HepG2 (cell line): Measurements from ENCODE around the gene CCDC88A. TPM values are rescaled to one million over a fixed set of nuclear protein-coding genes. Genes with fewer than 3 reads are reported as not detected.

Experiments
- ATAC-seq: fragments of 200-7000 bp; cut with Tn5 transposase; 3 replicates; pipeline ENCODE4 v1.9.1; 2020; ENCODE audit warnings: mild to moderate bottlenecking, moderate library complexity
- BruUV-seq: library from RNA; stranded (reverse); fragments of 400-500 nt; replicated peaks from 2 replicates; lab custom pipeline; 2021; lab: Mats Ljungman, UMichigan
- CTCF ChIA-PET: fragments of 300-600 bp; formaldehyde crosslinking; extraction: SDS; loops from one replicate; lab custom pipeline; 2021; ENCODE audit warnings: low total read pairs, inconsistent platforms, low intra/inter-chr PET ratio; lab: Yijun Ruan, JAX
- POLR2A ChIA-PET: fragments of 350-600 bp; sonication (Branson Sonifier 250); formaldehyde crosslinking; loops from one replicate; lab custom pipeline; 2020; ENCODE audit warnings: antibody characterized with exemption, inconsistent platforms; lab: Yijun Ruan, JAX
- DNase-seq: peaks from one replicate; pipeline ENCODE4 v3.0.0-alpha.2; 2015; ENCODE audit warnings: low spot score
- FAIRE-seq: peaks from 3 replicates; lab custom pipeline; 2011; peaks lifted over from hg19 to GRCh38; lab: Jason Lieb, UNC
- H2AFZ ChIP-seq: one replicate; pipeline ENCODE4 v1.6.1; 2011; ENCODE audit warnings: low read length, inconsistent platforms
- H3K27ac ChIP-seq: fragments of 300-600 bp; 3 replicates; pipeline ENCODE4 v1.8.0; 2011; ENCODE audit warnings: mixed run types, mild to moderate bottlenecking, mixed read lengths, low read length, inconsistent platforms; ENCODE audit not compliant: insufficient read depth; ENCODE audit errors: extremely low read length
- H3K27me3 ChIP-seq, 2 experiments: fragments of 200-600 bp in 1 of 2; 2 replicates in 1 of 2; 3 replicates in 1 of 2; pipeline versions ENCODE4 v1.6.0 to v1.8.0; 2011; ENCODE audit warnings: low read length in 2 of 2, mild to moderate bottlenecking in 2 of 2, moderate library complexity in 2 of 2, inconsistent platforms in 1 of 2; ENCODE audit not compliant: insufficient read depth in 2 of 2, control insufficient read depth in 1 of 2
- H3K36me3 ChIP-seq, 2 experiments: fragments of 200-600 bp in 1 of 2; replicated peaks in 1 of 2; 2 replicates in 1 of 2; 3 replicates in 1 of 2; pipeline versions ENCODE4 v1.5.1 to v1.8.0; 2011; ENCODE audit warnings: low read length in 2 of 2, inconsistent platforms in 1 of 2; ENCODE audit not compliant: insufficient read depth in 2 of 2, control insufficient read depth in 1 of 2
- H3K4me1 ChIP-seq: 2 replicates; pipeline ENCODE4 v1.5.1; 2012; ENCODE audit warnings: low read length, inconsistent platforms; ENCODE audit not compliant: insufficient read depth
- H3K4me2 ChIP-seq: 2 replicates; pipeline ENCODE4 v1.6.0; 2011; ENCODE audit warnings: low read depth, low read length, inconsistent platforms
- H3K4me3 ChIP-seq, 3 experiments: fragments of 200-600 bp in 1 of 3; sonication (generic), shearing (Covaris generic) in 1 of 3; replicated peaks in 1 of 3; 2 replicates each; pipeline ENCODE4 v1.5.1; 2011 to 2016; ENCODE audit warnings: low read length in 3 of 3, inconsistent platforms in 2 of 3, low read depth in 2 of 3, mild to moderate bottlenecking in 2 of 3, control low read depth in 1 of 3, mixed read lengths in 1 of 3; ENCODE audit not compliant: insufficient read depth in 1 of 3
- H3K79me2 ChIP-seq: one replicate; pipeline ENCODE4 v1.6.1; 2011; ENCODE audit warnings: low read length, inconsistent platforms; ENCODE audit not compliant: insufficient read depth
- H3K9ac ChIP-seq: 2 replicates; pipeline ENCODE4 v1.6.0; 2011; ENCODE audit warnings: mild to moderate bottlenecking, low read depth, low read length, inconsistent platforms; ENCODE audit not compliant: insufficient read depth
- H3K9me3 ChIP-seq: 2 replicates; pipeline ENCODE4 v1.5.1; 2012; ENCODE audit warnings: mild to moderate bottlenecking, low read length
- H4K20me1 ChIP-seq: 2 replicates; pipeline ENCODE4 v1.6.0; 2011; ENCODE audit warnings: inconsistent platforms, mild to moderate bottlenecking, low read length, moderate library complexity; ENCODE audit not compliant: insufficient read depth
- AHDC1 ChIP-seq: sonication (generic); formaldehyde crosslinking; IDR thresholded peaks from 2 replicates; pipeline ENCODE4 v1.5.1; 2020; ENCODE audit warnings: mild to moderate bottlenecking, missing genetic modification reagents, borderline replicate concordance
- ARID5B ChIP-seq: IDR thresholded peaks from 2 replicates; pipeline ENCODE4 v1.4.0; 2020; ENCODE audit warnings: mild to moderate bottlenecking, missing genetic modification reagents
- CENPX ChIP-seq: sonication (generic); formaldehyde crosslinking; IDR thresholded peaks from 2 replicates; pipeline ENCODE4 v1.9.0; 2021; ENCODE audit warnings: mild to moderate bottlenecking, missing genetic modification reagents, moderate library complexity
- EHMT2 ChIP-seq: fragments of 200-600 bp; sonication (generic); IDR thresholded peaks from 2 replicates; pipeline ENCODE4 v1.7.0; 2017; ENCODE audit warnings: antibody characterized with exemption, low read depth, low read length, borderline replicate concordance
- FOXK1 ChIP-seq: sonication (generic); formaldehyde crosslinking; IDR thresholded peaks from 2 replicates; pipeline ENCODE4 v1.4.0; 2020; ENCODE audit warnings: low read depth, missing genetic modification reagents, borderline replicate concordance
- MIER3 ChIP-seq: IDR thresholded peaks from 2 replicates; pipeline ENCODE4 v1.6.1; 2016; ENCODE audit warnings: missing compliant biosample characterization, borderline replicate concordance
- POLR2AphosphoS2 ChIP-seq: IDR thresholded peaks from 2 replicates; pipeline ENCODE4 v1.6.1; 2011; ENCODE audit warnings: low read depth, low read length, improper control_type of control experiment
- POLR2AphosphoS5 ChIP-seq: IDR thresholded peaks from 2 replicates; pipeline ENCODE4 v1.6.1; 2012; ENCODE audit warnings: low read depth, low read length
- RFX1 ChIP-seq: fragments of 450-650 bp; IDR thresholded peaks from 2 replicates; pipeline ENCODE4 v1.6.1; 2017
- SMC3 ChIP-seq: IDR thresholded peaks from 2 replicates; pipeline ENCODE4 v1.6.1; 2011; ENCODE audit warnings: low read length, improper control_type of control experiment
- ZNF512 ChIP-seq: sonication (generic); formaldehyde crosslinking; IDR thresholded peaks from 2 replicates; pipeline ENCODE4 v1.4.0; 2020; ENCODE audit warnings: mild to moderate bottlenecking, missing genetic modification reagents
- ZNF543 ChIP-seq: sonication (generic); formaldehyde crosslinking; IDR thresholded peaks from 2 replicates; pipeline ENCODE4 v1.4.0; 2020; ENCODE audit warnings: mild to moderate bottlenecking, missing genetic modification reagents
- WGBS: methylation state at CpG from one replicate; pipeline ENCODE4 v1.1.6; 2017; ENCODE audit warnings: low lambda C conversion rate; 5-methylcytosine and 5-hydroxymethylcytosine counted together
- in situ Hi-C: cut with HindIII; loops from 2 replicates; pipeline ENCODE4 v1.10.0; 2017; ENCODE audit warnings: low pct_unique_long_range_greater_than_20kb; ENCODE audit not compliant: extremely low pct_ligation_motif_present
- intact Hi-C: fragments of 100-400 bp; cut with micrococcal nuclease; formaldehyde crosslinking; loops from one replicate; pipeline ENCODE4 v1.10.0; 2022; ENCODE audit not compliant: unreplicated experiment
- polyA plus RNA-seq, 8 experiments: library from polyadenylated mRNA; depleted of rRNA in 3 of 8; stranded (reverse) in 7 of 8; unstranded in 1 of 8; fragments of >200 nt; fragmentation: Illumina TruSeq in 4 of 8; extraction: Trizol in 4 of 8; gene quantifications; 2 replicates each; pipeline versions ENCODE4 v1.2.1 to v1.2.3, GENCODE V29; 2011 to 2016; ENCODE audit warnings: low read depth in 4 of 8, missing spikeins in 1 of 8, mixed read lengths in 1 of 8; ENCODE audit not compliant: insufficient read depth in 1 of 8
- total RNA-seq, 5 experiments: library from RNA; depleted of rRNA; stranded (reverse); fragments of >200 nt; fragmentation: Illumina TruSeq; extraction: Trizol; gene quantifications; 2 replicates each; pipeline ENCODE4 v1.2.3, GENCODE V29; 2016; ENCODE audit warnings: low read depth in 1 of 5

CCDC88A gene
- total and polyA plus RNA-seq, 2 of the 13 experiments (the other 11 are each of a cell fraction or from before 2014, with no cell fraction given) = 43.2 to 84.1 TPM

GRCh38 chr2:55363636-55364035, 56.0 kb downstream of the CCDC88A start (continued):
- no peak for TF ChIP-seq AHDC1
- TF ChIP-seq CENPX (CRISPR knock-in tag) = no peak
- TF ChIP-seq POLR2AphosphoS5 = no peak
- no peak for TF ChIP-seq ZNF543 (CRISPR knock-in tag)
- TF ChIP-seq EHMT2 = no peak
- TF ChIP-seq, all 625 proteins: peak for 0

GRCh38 chr2:55361465-55362189, 58.0 kb downstream of the CCDC88A start:
- BruUV-seq = no TSS peak
- intact Hi-C loops (no loop called here), in situ Hi-C loops (no loop called here)
- Histone ChIP-seq H3K36me3 (peaks cover 2 to 6% of the 10 kb centered on the region in 2 experiments; a peak in 3 of 5 replicates), H2AFZ (no peak overlapping the region), H3K4me2 (no peak overlapping the region), H3K27ac (no peak overlapping the region), H3K79me2 (no peaks in the 10 kb centered on the region), H4K20me1 (no peaks in the 10 kb centered on the region), H3K27me3 (no peaks in the 10 kb centered on the region), H3K9ac (no peak overlapping the region), H3K4me1 (no peaks in the 10 kb centered on the region), H3K4me3 (no peak overlapping the region), H3K9me3 (no peaks in the 10 kb centered on the region)
- POLR2A ChIA-PET = no interaction called here
- CTCF ChIA-PET = no interaction called here
- ATAC-seq (no peak), FAIRE-seq (no peak), DNase-seq (no peak)
- WGBS = 95% methylated on average over 5 of the region's 5 CpGs
- TF ChIP-seq FOXK1 (CRISPR knock-in tag) (no peak), RFX1 (no peak), POLR2AphosphoS2 (no peak), ARID5B (CRISPR knock-in tag) (no peak), MIER3 (CRISPR knock-in tag) (no peak), ZNF512 (CRISPR knock-in tag) (no peak), SMC3 (no peak)
